K562 (cell line): ENCODE data around the gene CCDC137. TPM values are rescaled to one million over a fixed set of nuclear protein-coding genes. Genes with fewer than 3 reads are reported as not detected.
A peak's percentile ranks its signal among the peaks of the same experiment; 100 is the strongest.

Experiments used
- ATAC-seq: fragments of 200-7000 bp; cut with Tn5 transposase; 3 replicates; pipeline ENCODE4 v1.9.1; 2020; ENCODE audit warnings: moderate library complexity
- BruUV-seq: library from RNA; stranded (reverse); fragments of 400-500 nt; replicated peaks from 2 replicates; lab custom pipeline; 2021; lab: Mats Ljungman, UMichigan
- CTCF ChIA-PET: fragments of 300-600 bp; formaldehyde crosslinking; extraction: SDS; loops from one replicate; lab custom pipeline; 2021; ENCODE audit warnings: low intra/inter-chr PET ratio; lab: Yijun Ruan, JAX
- POLR2A ChIA-PET: fragments of 300-600, 350-650 bp; sonication (Branson Sonifier 250); formaldehyde crosslinking; extraction: SDS; loops from one replicate; lab custom pipeline; 2021; ENCODE audit warnings: antibody characterized with exemption, inconsistent platforms; lab: Yijun Ruan, JAX
- DNase-seq, 4 experiments: peaks; one replicate each; pipeline versions ENCODE4 v3.0.0 to v3.0.0-alpha.2; 2011 to 2018; ENCODE audit warnings: low spot score in 3 of 4, mixed read lengths in 3 of 4; ENCODE audit errors: extremely low read depth in 1 of 4
- FAIRE-seq: peaks from 2 replicates; lab custom pipeline; 2011; peaks lifted over from hg19 to GRCh38; lab: Jason Lieb, UNC
- H2AFZ ChIP-seq: 2 replicates; pipeline ENCODE4 v1.6.0; 2011; ENCODE audit warnings: low read depth, low read length, control low read depth, inconsistent platforms
- H3K27ac ChIP-seq: fragments of 200-600 bp; 3 replicates; pipeline ENCODE4 v1.8.0; 2011; ENCODE audit warnings: low read depth, mild to moderate bottlenecking, control low read depth, inconsistent platforms, low read length, moderate library complexity, mixed read lengths; ENCODE audit errors: extremely low read depth
- H3K27me3 ChIP-seq, 2 experiments: fragments of 300-600 bp in 1 of 2; 2 replicates in 1 of 2; 3 replicates in 1 of 2; pipeline versions ENCODE4 v1.6.0 to v1.8.0; 2011; ENCODE audit warnings: inconsistent platforms in 2 of 2, low read length in 2 of 2, mild to moderate bottlenecking in 1 of 2, mixed read lengths in 1 of 2, moderate library complexity in 1 of 2; ENCODE audit not compliant: control insufficient read depth in 2 of 2, insufficient read depth in 2 of 2
- H3K36me3 ChIP-seq: fragments of 300-600 bp; 3 replicates; pipeline ENCODE4 v1.8.0; 2011; ENCODE audit warnings: mild to moderate bottlenecking, low read length, inconsistent platforms; ENCODE audit not compliant: control insufficient read depth, insufficient read depth
- H3K4me1 ChIP-seq, 2 experiments: fragments of 200-600 bp in 1 of 2; replicated peaks in 1 of 2; 2 replicates in 1 of 2; 3 replicates in 1 of 2; pipeline versions ENCODE4 v1.5.1 to v1.8.0; 2011; ENCODE audit warnings: inconsistent platforms in 2 of 2, low read length in 2 of 2, mild to moderate bottlenecking in 1 of 2, mixed read lengths in 1 of 2, moderate library complexity in 1 of 2; ENCODE audit not compliant: control insufficient read depth in 2 of 2, insufficient read depth in 2 of 2
- H3K4me2 ChIP-seq: 2 replicates; pipeline ENCODE4 v1.6.1; 2011; ENCODE audit warnings: low read length, control low read depth, inconsistent platforms, mixed read lengths; ENCODE audit not compliant: insufficient read depth
- H3K4me3 ChIP-seq: fragments of 200-600 bp; sonication (generic), shearing (Covaris generic); 2 replicates; pipeline ENCODE4 v1.5.1; 2016; ENCODE audit warnings: control low read depth, inconsistent platforms
- H3K79me2 ChIP-seq: fragments of 200-600 bp; 3 replicates; pipeline ENCODE4 v1.8.0; 2011; ENCODE audit warnings: low read length, inconsistent platforms; ENCODE audit not compliant: control insufficient read depth, insufficient read depth
- H3K9ac ChIP-seq, 2 experiments: 2 replicates each; pipeline versions ENCODE4 v1.6.0 to v1.6.1; 2011; ENCODE audit warnings: low read depth in 2 of 2, low read length in 2 of 2, control low read depth in 1 of 2, inconsistent platforms in 1 of 2, mild to moderate bottlenecking in 1 of 2, mixed read lengths in 1 of 2; ENCODE audit not compliant: insufficient read depth in 1 of 2
- H3K9me1 ChIP-seq: one replicate; pipeline ENCODE4 v1.6.0; 2011; ENCODE audit warnings: inconsistent platforms, mild to moderate bottlenecking, low read length, moderate library complexity; ENCODE audit not compliant: control insufficient read depth, insufficient read depth
- H3K9me3 ChIP-seq: replicated peaks from 2 replicates; pipeline ENCODE4 v1.5.1; 2011; ENCODE audit warnings: low read depth, low read length, inconsistent platforms; ENCODE audit not compliant: control insufficient read depth, insufficient read depth
- H4K20me1 ChIP-seq: replicated peaks from 2 replicates; pipeline ENCODE4 v1.6.1; 2011; ENCODE audit warnings: low read length, inconsistent platforms, mixed read lengths; ENCODE audit not compliant: control insufficient read depth, insufficient read depth
- CBFA2T3 ChIP-seq: fragments of 450-650 bp; IDR thresholded peaks from 2 replicates; pipeline ENCODE4 v1.6.1; 2017
- HNRNPH1 ChIP-seq: fragments of 200-400 bp; formaldehyde crosslinking; optimal IDR thresholded peaks from 2 replicates; pipeline ENCODE3; 2017; ENCODE audit warnings: low read depth, mild to moderate bottlenecking, low read length, moderate library complexity
- KDM5B ChIP-seq: fragments of 200-600 bp; sonication (generic); IDR thresholded peaks from 2 replicates; pipeline ENCODE4 v1.6.1; 2012; ENCODE audit warnings: low read depth, mild to moderate bottlenecking, moderate library complexity, low read length, control low read depth, inconsistent platforms; ENCODE audit not compliant: insufficient replicate concordance
- POLR2AphosphoS2 ChIP-seq: IDR thresholded peaks from 2 replicates; pipeline ENCODE4 v1.6.1; 2012; ENCODE audit warnings: low read length, improper control_type of control experiment
- POLR2B ChIP-seq: fragments of 450-650 bp; IDR thresholded peaks from 2 replicates; pipeline ENCODE4 v1.6.1; 2018; ENCODE audit warnings: low read depth; ENCODE audit not compliant: partially characterized antibody
- RAD21 ChIP-seq, 2 experiments: fragments of 250-450 bp in 1 of 2; fragments of 450-650 bp in 1 of 2; sonication (Bioruptor Pico) in 1 of 2; formaldehyde crosslinking in 1 of 2; IDR thresholded peaks in 1 of 2; conservative IDR thresholded peaks in 1 of 2; 2 replicates each; pipeline versions ENCODE4 v1.4.0 to v1.8.0; 2020 to 2022; ENCODE audit warnings: mild to moderate bottlenecking in 2 of 2, moderate library complexity in 1 of 2
- RBFOX2 ChIP-seq: fragments of 200-400 bp; formaldehyde crosslinking; IDR thresholded peaks from 2 replicates; pipeline ENCODE4 v1.6.1; 2017; ENCODE audit warnings: low read depth, mild to moderate bottlenecking, low read length, moderate library complexity
- SIN3A ChIP-seq, 2 experiments: fragments of 150-350 bp in 1 of 2; IDR thresholded peaks; 2 replicates each; pipeline ENCODE4 v1.6.1; 2011 to 2016; ENCODE audit warnings: borderline replicate concordance in 2 of 2, low read depth in 2 of 2, low read length in 2 of 2, mild to moderate bottlenecking in 2 of 2, moderate library complexity in 2 of 2; ENCODE audit not compliant: control insufficient read depth in 1 of 2
- ZFX ChIP-seq: sonication (generic); formaldehyde crosslinking; IDR thresholded peaks from 2 replicates; pipeline ENCODE4 v1.8.0; 2022; ENCODE audit warnings: mild to moderate bottlenecking, missing genetic modification reagents, moderate library complexity
- ZNF140 ChIP-seq: fragments of 250-450 bp; sonication (Bioruptor Pico); IDR thresholded peaks from 2 replicates; pipeline ENCODE4 v1.8.0; 2021; ENCODE audit warnings: moderate library complexity, mild to moderate bottlenecking, inconsistent platforms
- ZNF274 ChIP-seq: IDR thresholded peaks from 2 replicates; pipeline ENCODE4 v1.6.1; 2011; ENCODE audit warnings: low read depth, mild to moderate bottlenecking, low read length, moderate library complexity, borderline replicate concordance
- WGBS: fragments of 100-300 bp; shearing (Covaris generic); methylation state at CpG from one replicate; pipeline ENCODE4 v1.1.6; 2016; ENCODE audit warnings: low coverage, mixed read lengths; ENCODE audit not compliant: insufficient coverage; ENCODE audit errors: missing lambda C conversion rate; 5-methylcytosine and 5-hydroxymethylcytosine counted together
- in situ Hi-C: fragments of 300-500 bp; cut with MboI; formaldehyde crosslinking; loops from 4 replicates; pipeline ENCODE4 v1.15.0; 2018; ENCODE audit warnings: inconsistent platforms, mixed read lengths
- intact Hi-C: fragments of 100-400 bp; cut with micrococcal nuclease; formaldehyde crosslinking; loops from 2 replicates; pipeline ENCODE4 v1.14.2; 2022
- polyA plus RNA-seq, 8 experiments: library from polyadenylated mRNA; depleted of rRNA in 4 of 8; stranded (reverse) in 5 of 8; unstranded in 3 of 8; fragments of >200 nt; fragmentation: Nextera tagmentation in 2 of 8; fragmentation: Illumina TruSeq in 1 of 8; extraction: Ambion mirVana in 2 of 8; extraction: Trizol in 1 of 8; gene quantifications; 2 replicates each; pipeline versions ENCODE4 v1.2.1 to v1.2.3, GENCODE V29; 2011 to 2014; ENCODE audit warnings: inconsistent platforms in 1 of 8, missing spikeins in 1 of 8
- total RNA-seq, 7 experiments: library from RNA; depleted of rRNA in 6 of 7; stranded (reverse); fragments of >200 nt in 6 of 7; fragmentation: Illumina TruSeq in 2 of 7; extraction: Trizol in 2 of 7; gene quantifications; 2 replicates each; pipeline versions ENCODE4 v1.2.1 to v1.2.3, GENCODE V29; 2011 to 2021; ENCODE audit warnings: low replicate concordance in 1 of 7
- TF ChIP-seq, protein P1 (sequence below), 3 experiments: fragments of 200-800 bp in 1 of 3; sonication (Bioruptor generic) in 1 of 3; sonication (generic) in 1 of 3; formaldehyde crosslinking in 1 of 3; IDR thresholded peaks; 2 replicates each; pipeline versions ENCODE4 v1.6.1 to v1.8.0; 2016 to 2022; ENCODE audit warnings: mild to moderate bottlenecking in 2 of 3, missing compliant biosample characterization in 2 of 3, missing genetic modification characterization in 2 of 3, missing genetic modification reagents in 1 of 3
- TF ChIP-seq, protein P2 (sequence below), 3 experiments: IDR thresholded peaks in 2 of 3; conservative IDR thresholded peaks in 1 of 3; 2 replicates each; pipeline ENCODE4 v1.5.1; 2011 to 2012; ENCODE audit warnings: low read length in 3 of 3, mild to moderate bottlenecking in 3 of 3, control low read depth in 2 of 3, improper control_type of control experiment in 1 of 3, inconsistent platforms in 1 of 3, low read depth in 1 of 3, mixed read lengths in 1 of 3, moderate library complexity in 1 of 3; ENCODE audit not compliant: insufficient read depth in 2 of 3
- TF ChIP-seq, protein P3 (sequence below): fragments of 450-650 bp; formaldehyde crosslinking; IDR thresholded peaks from 2 replicates; pipeline ENCODE4 v1.4.0; 2020; ENCODE audit warnings: mild to moderate bottlenecking, moderate library complexity

The CCDC137 gene
- total and polyA plus RNA-seq, 9 of the 15 experiments (the other 6 are each of a cell fraction or from before 2014, with no cell fraction given) = 2.3 to 68.1 (median 38.3) TPM

DNA sequence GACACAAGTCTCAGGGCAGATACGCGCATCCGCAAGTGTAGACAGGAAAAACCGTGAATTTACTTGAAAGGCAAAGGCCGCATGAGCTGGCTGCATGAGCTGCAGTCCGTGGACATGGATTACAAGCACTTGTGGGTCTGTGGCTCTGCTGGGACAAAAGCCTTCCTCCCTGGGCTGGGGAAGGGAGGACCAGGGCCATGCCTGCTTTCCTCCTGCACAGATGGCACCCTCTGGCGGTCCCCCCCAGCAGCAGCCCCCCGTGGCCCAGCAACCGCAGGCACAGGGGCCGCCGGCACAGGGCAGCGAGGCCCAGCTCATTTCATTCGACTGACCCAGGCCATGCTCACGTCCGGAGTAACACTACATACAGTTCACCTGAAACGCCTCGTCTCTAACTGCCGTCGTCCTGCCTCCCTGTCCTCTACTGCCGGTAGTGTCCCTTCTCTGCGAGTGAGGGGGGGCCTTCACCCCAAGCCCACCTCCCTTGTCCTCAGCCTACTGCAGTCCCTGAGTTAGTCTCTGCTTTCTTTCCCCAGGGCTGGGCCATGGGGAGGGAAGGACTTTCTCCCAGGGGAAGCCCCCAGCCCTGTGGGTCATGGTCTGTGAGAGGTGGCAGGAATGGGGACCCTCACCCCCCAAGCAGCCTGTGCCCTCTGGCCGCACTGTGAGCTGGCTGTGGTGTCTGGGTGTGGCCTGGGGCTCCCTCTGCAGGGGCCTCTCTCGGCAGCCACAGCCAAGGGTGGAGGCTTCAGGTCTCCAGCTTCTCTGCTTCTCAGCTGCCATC is 34.9 kb downstream of the CCDC137 start:
- Histone ChIP-seq H3K4me2 (peak overlapping the region; percentile 95), H3K9me1 (no peaks in the 10 kb centered on the region), H3K27ac (peak overlapping the region; percentile 90), H3K27me3 (no peaks in the 10 kb centered on the region), H3K79me2 (peaks cover 57% of the 10 kb centered on the region), H3K4me3 (peak overlapping the region; percentile 99), H2AFZ (no peak overlapping the region), H3K4me1 (peaks cover 14 to 53% of the 10 kb centered on the region in 2 experiments; a peak in 4 of 5 replicates), H3K9me3 (no peaks in the 10 kb centered on the region), H3K9ac (peak overlapping the region; percentile 96 to 100), H4K20me1 (peaks cover 14% of the 10 kb centered on the region), H3K36me3 (peaks cover 80% of the 10 kb centered on the region)
- FAIRE-seq (no peak), DNase-seq (peak; percentile 35 to 68 (median 50)), ATAC-seq (peak; percentile 67)
- BruUV-seq = no TSS peak
- ChIA-PET CTCF (interaction anchor here (1.0 kb wide), 1 partner anchor 448 kb away, joined by 3 read pairs; no protein-coding TSS in a partner anchor), POLR2A (interaction anchor here (0.6 to 4.7 kb wide), 12 partner anchors 9 to 222 kb away, joined by 3 to 54 read pairs (median 6); partner anchors contain the start of genes ARL16, CCDC137, HGS and OXLD1)
- WGBS = 28% methylated on average over 23 of the region's 23 CpGs
- in situ Hi-C loops = no loop called here
- intact Hi-C loops = loop anchor here (5.0 kb wide), 1 partner anchor 34 kb away; the partner anchor contains the start of genes CCDC137 and OXLD1
- TF ChIP-seq HNRNPH1 = no peak
- TF ChIP-seq, protein P1, sequence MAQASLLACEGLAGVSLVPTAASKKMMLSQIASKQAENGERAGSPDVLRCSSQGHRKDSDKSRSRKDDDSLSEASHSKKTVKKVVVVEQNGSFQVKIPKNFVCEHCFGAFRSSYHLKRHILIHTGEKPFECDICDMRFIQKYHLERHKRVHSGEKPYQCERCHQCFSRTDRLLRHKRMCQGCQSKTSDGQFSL (CRISPR knock-in tag; IDR thresholded peaks at IDR 0.05) = peak; percentile 53; the same call in 1 of the 2 replicates
- TF ChIP-seq, protein P1 (tag; IDR thresholded peaks at IDR 0.05) = no peak; a peak in 1 of 4 replicates
- TF ChIP-seq KDM5B = peak; percentile 23
- no peak for TF ChIP-seq ZNF140 (CRISPR knock-in tag)
- TF ChIP-seq POLR2B = peak; percentile 70
- TF ChIP-seq SIN3A (IDR thresholded peaks at IDR 0.05; ENCODE audit: borderline replicate concordance in 2 of 2, control insufficient read depth in 1 of 2, low read depth in 2 of 2, low read length in 2 of 2) = peak in 1 of 2 experiments; percentile 33; a peak in 1 of 4 replicates
- TF ChIP-seq RAD21 (CRISPR knock-in tag; conservative IDR thresholded peaks at IDR 0.05 in 1 of 2, IDR thresholded peaks at IDR 0.05 in 1 of 2) = no peak; a peak in 2 of 4 replicates
- TF ChIP-seq, protein P2, sequence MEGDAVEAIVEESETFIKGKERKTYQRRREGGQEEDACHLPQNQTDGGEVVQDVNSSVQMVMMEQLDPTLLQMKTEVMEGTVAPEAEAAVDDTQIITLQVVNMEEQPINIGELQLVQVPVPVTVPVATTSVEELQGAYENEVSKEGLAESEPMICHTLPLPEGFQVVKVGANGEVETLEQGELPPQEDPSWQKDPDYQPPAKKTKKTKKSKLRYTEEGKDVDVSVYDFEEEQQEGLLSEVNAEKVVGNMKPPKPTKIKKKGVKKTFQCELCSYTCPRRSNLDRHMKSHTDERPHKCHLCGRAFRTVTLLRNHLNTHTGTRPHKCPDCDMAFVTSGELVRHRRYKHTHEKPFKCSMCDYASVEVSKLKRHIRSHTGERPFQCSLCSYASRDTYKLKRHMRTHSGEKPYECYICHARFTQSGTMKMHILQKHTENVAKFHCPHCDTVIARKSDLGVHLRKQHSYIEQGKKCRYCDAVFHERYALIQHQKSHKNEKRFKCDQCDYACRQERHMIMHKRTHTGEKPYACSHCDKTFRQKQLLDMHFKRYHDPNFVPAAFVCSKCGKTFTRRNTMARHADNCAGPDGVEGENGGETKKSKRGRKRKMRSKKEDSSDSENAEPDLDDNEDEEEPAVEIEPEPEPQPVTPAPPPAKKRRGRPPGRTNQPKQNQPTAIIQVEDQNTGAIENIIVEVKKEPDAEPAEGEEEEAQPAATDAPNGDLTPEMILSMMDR (IDR thresholded peaks at IDR 0.05 in 2 of 3, conservative IDR thresholded peaks at IDR 0.05 in 1 of 3; ENCODE audit: insufficient read depth in 2 of 3, low read depth in 1 of 3, low read length in 3 of 3) = peak; percentile 33 to 51 (median 47); a peak in 4 of 6 replicates
- no peak for TF ChIP-seq CBFA2T3
- TF ChIP-seq, protein P3, sequence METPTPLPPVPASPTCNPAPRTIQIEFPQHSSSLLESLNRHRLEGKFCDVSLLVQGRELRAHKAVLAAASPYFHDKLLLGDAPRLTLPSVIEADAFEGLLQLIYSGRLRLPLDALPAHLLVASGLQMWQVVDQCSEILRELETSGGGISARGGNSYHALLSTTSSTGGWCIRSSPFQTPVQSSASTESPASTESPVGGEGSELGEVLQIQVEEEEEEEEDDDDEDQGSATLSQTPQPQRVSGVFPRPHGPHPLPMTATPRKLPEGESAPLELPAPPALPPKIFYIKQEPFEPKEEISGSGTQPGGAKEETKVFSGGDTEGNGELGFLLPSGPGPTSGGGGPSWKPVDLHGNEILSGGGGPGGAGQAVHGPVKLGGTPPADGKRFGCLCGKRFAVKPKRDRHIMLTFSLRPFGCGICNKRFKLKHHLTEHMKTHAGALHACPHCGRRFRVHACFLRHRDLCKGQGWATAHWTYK (CRISPR knock-in tag) = 0 out of 2 replicates have a peak, but pooled peaks have one; percentile 21
- TF ChIP-seq ZNF274 = no peak
- peak; percentile 62 for TF ChIP-seq RBFOX2
- TF ChIP-seq ZFX (CRISPR knock-in tag) = peak; percentile 41; the same call in 1 of the 2 replicates
- TF ChIP-seq POLR2AphosphoS2 = peak; percentile 63; the same call in 1 of the 2 replicates
